ACC112 (cell line): Measurements from ENCODE around the gene SIDT2.

Experiments
- H2AFZ ChIP-seq: fragments of 200-600 bp; sonication (generic); one replicate; pipeline ENCODE4 v1.6.0; 2017; ENCODE audit warnings: antibody characterized with exemption, low read length; ENCODE audit not compliant: unreplicated experiment
- H3K27ac ChIP-seq: fragments of 200-600 bp; sonication (generic); 2 replicates; pipeline ENCODE4 v1.5.1; 2014; ENCODE audit warnings: low read depth, mild to moderate bottlenecking, antibody characterized with exemption, low read length, moderate library complexity
- H3K27me3 ChIP-seq: fragments of 200-600 bp; sonication (generic); 2 replicates; pipeline ENCODE4 v1.6.1; 2014; ENCODE audit warnings: mild to moderate bottlenecking, antibody characterized with exemption, low read length, moderate library complexity, mixed read lengths; ENCODE audit not compliant: insufficient read depth
- H3K36me3 ChIP-seq: fragments of 200-600 bp; sonication (generic); 2 replicates; pipeline ENCODE4 v1.6.1; 2016; ENCODE audit warnings: mild to moderate bottlenecking, antibody characterized with exemption, low read length, moderate library complexity, mixed read lengths; ENCODE audit not compliant: insufficient read depth
- H3K4me1 ChIP-seq: fragments of 200-600 bp; sonication (generic); one replicate; pipeline ENCODE4 v1.6.1; 2016; ENCODE audit warnings: low read length, mixed read lengths; ENCODE audit not compliant: insufficient read depth, unreplicated experiment, control insufficient read depth
- H3K4me3 ChIP-seq: fragments of 200-600 bp; sonication (generic); 2 replicates; pipeline ENCODE4 v1.5.1; 2014; ENCODE audit warnings: mild to moderate bottlenecking, low read depth, low read length
- H3K79me2 ChIP-seq: fragments of 200-600 bp; sonication (generic); one replicate; pipeline ENCODE4 v1.6.0; 2016; ENCODE audit warnings: low read length; ENCODE audit not compliant: control insufficient read depth, unreplicated experiment, insufficient read depth

SIDT2 gene

DNA sequence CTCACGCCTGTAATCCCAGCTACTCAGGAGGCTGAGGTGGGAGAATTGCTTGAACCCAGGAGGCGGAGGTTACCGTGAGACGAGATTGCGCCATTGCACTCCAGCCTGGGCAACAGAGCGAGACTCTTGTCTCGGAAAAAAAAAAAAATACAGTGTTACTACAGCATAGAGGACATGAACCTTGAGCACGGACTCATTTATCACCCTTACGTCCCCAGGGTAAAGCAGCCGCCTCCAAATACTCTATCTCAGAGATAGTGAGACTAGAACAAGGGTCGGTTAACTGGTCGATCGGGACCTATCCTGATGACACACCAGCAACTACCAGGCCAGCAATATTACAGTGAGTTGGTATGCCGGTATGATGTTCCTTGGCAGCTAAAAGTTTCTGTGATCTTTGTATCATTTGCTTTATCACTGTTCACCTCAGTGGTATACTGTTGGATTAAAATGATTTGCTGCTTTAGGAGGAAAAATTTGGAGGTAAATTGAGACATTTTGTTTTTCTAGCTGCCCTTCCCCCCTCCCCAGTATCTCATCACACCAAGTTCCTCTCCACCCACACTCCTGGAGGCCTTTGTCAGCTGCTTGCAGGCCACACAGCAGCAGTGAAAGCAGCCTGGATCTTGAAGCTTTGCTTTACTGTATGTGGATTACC lies 7.0 kb upstream of the SIDT2 start:
- peak overlapping the region; percentile 36 for H3K27ac ChIP-seq
- no peaks in the 10 kb centered on the region for H3K27me3 ChIP-seq
- no peak overlapping the region for H2AFZ ChIP-seq
- H3K36me3 ChIP-seq = peaks cover 17% of the 10 kb centered on the region
- H3K79me2 ChIP-seq = peaks cover 5% of the 10 kb centered on the region
- no peak overlapping the region for H3K4me3 ChIP-seq
- peaks cover 37% of the 10 kb centered on the region for H3K4me1 ChIP-seq

DNA sequence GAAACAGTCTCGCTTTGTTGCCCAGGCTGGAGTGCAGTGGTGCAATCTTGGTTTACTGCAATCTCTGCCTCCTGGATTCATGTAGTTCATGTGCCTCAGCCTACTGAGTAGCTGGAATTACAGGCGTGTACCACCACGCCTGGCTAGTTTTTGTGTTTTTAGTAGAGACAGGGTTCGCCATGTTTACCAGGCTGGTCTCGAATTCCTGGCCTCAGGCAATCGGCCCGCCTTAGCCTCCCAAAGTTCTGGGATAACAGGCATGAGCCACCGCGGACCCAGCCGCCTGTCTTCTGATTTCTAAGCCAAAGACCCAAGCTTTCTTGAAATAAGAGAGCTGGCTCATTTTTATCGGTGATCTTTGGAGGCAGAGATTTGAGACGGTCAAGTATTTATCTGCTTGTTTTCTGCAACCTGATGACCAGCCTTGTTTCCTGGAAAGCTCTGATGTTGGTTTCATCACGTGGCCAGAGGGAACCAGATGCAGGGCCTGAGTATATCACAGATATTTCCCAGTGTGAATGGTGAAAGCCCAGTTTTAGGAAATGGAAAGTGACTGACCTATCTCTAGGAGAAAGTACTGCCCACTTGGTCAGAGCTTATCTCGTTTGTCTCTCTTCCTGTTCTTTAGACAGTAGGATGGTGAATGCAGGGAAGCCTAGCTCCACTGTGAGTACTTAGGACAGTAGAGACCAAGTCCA lies 5.7 kb upstream of the SIDT2 start:
- peak overlapping the region; percentile 17; the same call in 1 of the 2 replicates for H3K27ac ChIP-seq
- peaks cover 40% of the 10 kb centered on the region for H3K4me1 ChIP-seq
- no peaks in the 10 kb centered on the region for H3K27me3 ChIP-seq
- H3K4me3 ChIP-seq = no peak overlapping the region
- no peaks in the 10 kb centered on the region for H3K79me2 ChIP-seq
- 0 out of 2 replicates have a peak, but pooled peaks cover 6% of the 10 kb centered on the region for H3K36me3 ChIP-seq
- no peak overlapping the region for H2AFZ ChIP-seq

DNA sequence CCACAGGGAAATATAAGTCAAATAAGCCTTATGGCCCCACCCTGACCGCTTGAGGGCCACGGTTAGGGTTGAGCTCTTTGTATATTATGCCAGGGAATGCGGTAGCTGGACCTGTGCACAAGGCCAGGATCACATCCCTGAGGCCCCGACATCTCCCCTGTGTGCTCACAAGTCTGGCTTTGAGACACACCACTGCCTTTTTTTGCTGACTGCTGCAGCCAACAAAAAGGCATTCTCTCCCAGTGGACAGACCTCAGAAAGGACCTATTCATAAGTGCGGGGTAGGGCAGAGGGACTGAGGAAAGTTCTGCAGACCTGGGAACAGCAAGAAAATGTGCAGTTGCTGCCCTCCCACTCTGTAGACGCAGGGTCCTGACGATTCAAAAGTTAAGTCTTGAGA lies 3.4 kb upstream of the SIDT2 start:
- H3K4me1 ChIP-seq = peaks cover 45% of the 10 kb centered on the region
- H3K27ac ChIP-seq = no peak overlapping the region
- no peak overlapping the region for H3K4me3 ChIP-seq
- H3K27me3 ChIP-seq = no peaks in the 10 kb centered on the region
- H3K36me3 ChIP-seq = no peaks in the 10 kb centered on the region
- peaks cover 9% of the 10 kb centered on the region for H3K79me2 ChIP-seq
- H2AFZ ChIP-seq = no peak overlapping the region

DNA sequence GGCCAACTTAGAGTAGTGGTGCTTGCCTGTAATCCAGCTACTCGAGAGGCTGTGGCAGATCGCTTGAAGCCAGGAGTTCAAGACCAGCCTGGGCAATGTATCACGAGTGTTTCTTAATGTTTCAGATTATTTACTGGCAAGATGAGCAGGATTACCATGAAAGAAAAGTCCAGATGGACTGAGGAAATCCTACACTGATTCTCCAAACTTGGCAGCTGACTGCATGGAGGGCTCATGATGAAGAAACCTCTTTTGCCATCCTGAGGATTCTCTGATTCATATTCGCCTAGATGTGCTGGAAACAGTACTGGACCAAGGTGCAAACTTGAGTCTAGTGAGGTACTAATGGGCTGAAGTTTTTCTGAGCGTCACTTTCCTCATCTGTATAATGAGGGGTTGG lies 2.8 kb upstream of the SIDT2 start:
- Histone ChIP-seq H2AFZ (no peak overlapping the region), H3K4me1 (peaks cover 46% of the 10 kb centered on the region), H3K4me3 (no peak overlapping the region), H3K36me3 (no peaks in the 10 kb centered on the region), H3K27ac (no peak overlapping the region), H3K27me3 (no peaks in the 10 kb centered on the region), H3K79me2 (peaks cover 11% of the 10 kb centered on the region)

DNA sequence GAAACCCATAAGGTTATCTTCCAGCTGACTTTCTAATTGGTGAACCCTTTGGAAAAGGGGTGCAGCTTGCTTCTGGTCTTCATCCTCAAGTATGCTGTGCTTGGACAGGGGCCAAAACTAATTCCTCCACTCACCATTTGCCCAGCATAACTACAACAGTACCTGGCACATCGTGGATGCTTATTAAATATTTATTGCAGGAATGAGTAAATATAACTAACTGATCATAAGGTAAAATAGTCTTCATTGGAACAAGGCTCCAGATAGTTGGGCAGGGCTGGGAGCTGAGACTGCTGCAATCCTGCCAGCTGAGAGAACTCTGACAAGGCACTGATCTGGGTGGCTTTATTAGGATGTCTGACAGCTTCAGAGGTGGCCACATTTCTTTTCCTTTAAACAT lies 2.4 kb upstream of the SIDT2 start:
- no peak overlapping the region for H3K4me3 ChIP-seq
- peaks cover 11% of the 10 kb centered on the region for H3K79me2 ChIP-seq
- H3K27me3 ChIP-seq = no peaks in the 10 kb centered on the region
- H2AFZ ChIP-seq = no peak overlapping the region
- no peaks in the 10 kb centered on the region for H3K36me3 ChIP-seq
- peaks cover 46% of the 10 kb centered on the region for H3K4me1 ChIP-seq
- no peak overlapping the region for H3K27ac ChIP-seq

DNA sequence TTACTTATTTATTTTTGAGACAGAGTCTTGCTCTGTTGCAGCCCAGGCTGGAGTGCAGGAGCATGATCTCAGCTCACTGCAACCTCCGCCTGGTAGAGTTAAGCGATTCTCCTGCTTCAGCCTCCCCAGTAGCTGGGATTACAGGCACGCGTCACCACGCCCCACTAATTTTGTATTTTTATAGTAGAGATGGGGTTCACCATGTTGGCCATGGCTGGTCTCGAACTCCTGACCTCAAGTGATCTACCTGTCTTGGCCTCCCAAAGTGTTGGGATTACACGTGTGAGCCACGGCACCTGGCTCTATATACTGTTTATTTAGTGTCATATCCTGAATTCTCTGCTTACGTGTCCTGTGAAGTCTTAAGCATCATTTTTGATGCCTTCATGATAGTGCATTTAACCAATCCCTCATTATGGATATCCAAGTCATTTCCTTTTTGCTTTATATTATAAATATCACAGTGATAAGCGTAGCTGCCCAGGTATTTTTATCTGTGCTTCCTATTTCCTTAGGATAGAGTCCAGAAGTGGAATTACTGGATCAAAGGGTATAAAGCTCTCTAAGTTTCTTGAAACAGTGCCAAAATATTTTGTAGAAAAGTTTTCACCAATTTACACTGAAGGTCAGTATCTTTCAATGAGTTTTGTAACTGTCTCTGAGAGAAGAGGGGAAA lies 871 bp upstream of the SIDT2 start:
- no peaks in the 10 kb centered on the region for H3K36me3 ChIP-seq
- peak overlapping the region; percentile 80 for H3K4me3 ChIP-seq
- peaks cover 33% of the 10 kb centered on the region for H3K4me1 ChIP-seq
- peaks cover 11% of the 10 kb centered on the region for H3K79me2 ChIP-seq
- no peaks in the 10 kb centered on the region for H3K27me3 ChIP-seq
- peak overlapping the region; percentile 1; the same call in 1 of the 2 replicates for H3K27ac ChIP-seq
- H2AFZ ChIP-seq = peak overlapping the region; percentile 86

DNA sequence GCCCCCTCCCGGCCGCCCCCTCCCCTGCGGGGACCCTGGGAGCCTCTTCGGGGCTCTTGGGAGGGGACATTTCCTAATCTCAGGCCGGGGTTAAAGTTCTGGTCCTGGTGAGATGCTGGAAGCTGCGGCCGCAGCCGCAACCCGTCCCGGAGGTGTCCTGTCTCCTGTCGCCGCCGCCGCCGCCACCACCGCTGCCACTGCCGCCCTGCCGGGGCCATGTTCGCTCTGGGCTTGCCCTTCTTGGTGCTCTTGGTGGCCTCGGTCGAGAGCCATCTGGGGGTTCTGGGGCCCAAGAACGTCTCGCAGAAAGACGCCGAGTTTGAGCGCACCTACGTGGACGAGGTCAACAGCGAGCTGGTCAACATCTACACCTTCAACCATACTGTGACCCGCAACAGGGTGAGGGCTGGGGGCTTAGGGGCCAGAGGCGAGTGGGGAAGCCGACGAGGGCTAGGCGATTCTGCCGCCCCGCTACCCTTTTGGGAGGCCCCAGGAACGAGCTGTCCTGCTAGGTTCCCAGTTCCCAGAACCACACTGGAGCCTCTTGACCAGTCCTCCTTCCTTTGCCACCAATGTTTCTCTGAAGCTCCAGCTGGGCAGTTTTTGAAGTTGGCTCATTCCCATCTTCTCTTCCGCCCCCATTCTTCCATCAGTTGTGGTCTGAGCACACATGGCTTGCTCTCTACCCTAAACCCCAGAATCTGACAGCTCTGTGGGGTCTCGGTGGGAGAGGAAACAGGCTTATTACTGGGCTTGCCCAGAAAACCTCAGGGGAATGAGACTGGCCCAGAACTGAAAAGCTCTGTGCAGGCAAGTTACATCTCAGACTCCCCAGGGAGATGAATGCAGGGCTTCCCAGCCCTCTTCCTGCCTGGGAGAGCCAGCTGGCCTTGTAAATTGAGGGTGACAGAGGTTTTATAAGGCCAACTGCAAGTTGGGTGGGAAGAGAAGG lies 781 bp downstream of the SIDT2 start:
- Histone ChIP-seq H3K4me3 (peak overlapping the region; percentile 80), H3K79me2 (peaks cover 11% of the 10 kb centered on the region), H3K27me3 (no peaks in the 10 kb centered on the region), H3K36me3 (no peaks in the 10 kb centered on the region), H3K4me1 (peaks cover 25% of the 10 kb centered on the region), H3K27ac (peak overlapping the region; percentile 46), H2AFZ (peak overlapping the region; percentile 49)

DNA sequence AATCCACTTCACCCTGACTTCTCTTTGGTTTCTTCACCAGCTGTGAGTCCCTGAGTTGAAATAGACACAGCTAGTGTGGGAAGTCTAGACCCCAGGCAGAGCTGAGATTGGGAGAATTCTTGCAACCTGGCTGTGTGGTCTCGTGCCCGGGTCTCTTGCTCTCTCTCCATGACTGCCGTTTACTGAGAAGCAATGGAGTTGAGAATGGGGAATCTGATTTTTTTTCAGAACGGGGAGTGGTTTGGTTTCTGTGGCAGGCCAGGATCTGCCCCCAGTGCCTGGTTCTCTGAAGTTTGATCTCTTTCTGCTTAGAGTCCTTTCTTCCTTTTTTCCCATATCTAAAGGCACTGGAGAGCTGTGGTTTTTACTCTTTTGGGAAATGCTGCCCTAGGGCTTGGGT lies 1.5 kb downstream of the SIDT2 start:
- peak overlapping the region; percentile 80 for H3K4me3 ChIP-seq
- H3K36me3 ChIP-seq = no peaks in the 10 kb centered on the region
- peak overlapping the region; percentile 46 for H3K27ac ChIP-seq
- H3K79me2 ChIP-seq = peaks cover 11% of the 10 kb centered on the region
- H3K4me1 ChIP-seq = peaks cover 25% of the 10 kb centered on the region
- H2AFZ ChIP-seq = peak overlapping the region; percentile 2
- no peaks in the 10 kb centered on the region for H3K27me3 ChIP-seq

DNA sequence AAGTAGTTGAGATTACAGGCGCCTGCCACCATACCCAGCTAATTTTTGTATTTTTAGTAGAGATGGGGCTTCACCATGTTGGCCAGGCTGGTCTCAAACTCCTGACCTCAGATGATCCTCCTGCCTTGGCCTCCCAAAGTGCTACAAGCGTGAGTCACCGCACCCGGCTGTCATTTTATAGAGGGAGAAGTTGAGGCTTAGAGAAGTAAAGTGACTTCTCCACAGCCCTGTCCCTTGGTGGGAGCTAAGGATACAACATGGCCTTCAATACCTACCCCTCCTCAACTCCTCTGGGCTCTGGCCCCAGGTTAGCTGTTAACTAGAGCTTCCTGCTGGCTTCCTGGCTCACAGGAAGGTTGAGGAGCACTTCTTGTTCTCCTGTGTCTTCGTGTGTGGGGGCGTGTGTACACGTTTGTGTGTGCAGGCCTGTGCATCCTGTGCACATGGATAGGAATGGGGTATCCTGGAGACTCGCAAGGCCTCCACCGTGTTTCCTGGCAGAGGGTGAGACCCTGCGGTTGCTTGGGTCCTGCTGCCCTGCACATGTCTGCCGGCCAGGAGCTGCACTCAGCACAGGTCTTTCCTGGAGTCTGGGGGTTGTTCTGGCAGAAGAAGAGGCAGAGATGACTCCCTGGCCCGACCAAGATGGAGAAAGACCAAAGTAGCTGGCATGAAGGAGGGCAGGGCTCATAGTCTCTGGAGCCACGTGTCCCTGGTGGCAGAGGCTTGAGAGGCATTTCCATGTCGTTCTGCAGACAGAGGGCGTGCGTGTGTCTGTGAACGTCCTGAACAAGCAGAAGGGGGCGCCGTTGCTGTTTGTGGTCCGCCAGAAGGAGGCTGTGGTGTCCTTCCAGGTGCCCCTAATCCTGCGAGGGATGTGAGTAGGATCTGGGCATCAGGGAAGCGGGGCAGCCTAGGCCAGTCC lies 2.4 kb downstream of the SIDT2 start:
- H3K79me2 ChIP-seq = peaks cover 11% of the 10 kb centered on the region
- no peak overlapping the region for H2AFZ ChIP-seq
- peak overlapping the region; percentile 80; the same call in 1 of the 2 replicates for H3K4me3 ChIP-seq
- H3K4me1 ChIP-seq = peaks cover 25% of the 10 kb centered on the region
- H3K36me3 ChIP-seq = no peaks in the 10 kb centered on the region
- no peaks in the 10 kb centered on the region for H3K27me3 ChIP-seq
- H3K27ac ChIP-seq = no peak overlapping the region
